GM21723 (cell line): ENCODE results near the gene SLC25A53.
"Not testable (repeated sequence)": the region's sequence is repeated elsewhere in the genome, so short reads cannot be mapped to it uniquely, and the experiment has no call there.

Experiments
- ATAC-seq: cut with Tn5 transposase; IDR thresholded peaks from one replicate; pipeline ENCODE4 v1.9.1; 2021; ENCODE audit warnings: mild to moderate bottlenecking, moderate library complexity; ENCODE audit not compliant: unreplicated experiment

SLC25A53 gene

GRCh38 chrX:104134583-104135261, 22.1 kb downstream of the SLC25A53 start:
- ATAC-seq: no peak

- no peak for ATAC-seq
Measured at GRCh38 chrX:104130808-104131207, 26.0 kb downstream of the SLC25A53 start.

- no peak for ATAC-seq
Measured at GRCh38 chrX:104126856-104127255, 30.0 kb downstream of the SLC25A53 start.

GRCh38 chrX:104122829-104123228, 34.0 kb downstream of the SLC25A53 start:
- peak; percentile 49 for ATAC-seq

- no peak for ATAC-seq
Measured at GRCh38 chrX:104118765-104119164, 38.0 kb downstream of the SLC25A53 start.

- no peak for ATAC-seq
Measured at GRCh38 chrX:104117759-104118158, 39.0 kb downstream of the SLC25A53 start.

- peak; percentile 54 for ATAC-seq
Measured at GRCh38 chrX:104113222-104113965, 43.4 kb downstream of the SLC25A53 start.

GRCh38 chrX:104112326-104112951, 44.4 kb downstream of the SLC25A53 start, which contains the start of gene ZCCHC18:
Gene ZCCHC18 (plus strand): TSS chrX:104112523. CDS start chrX:104114112, 1,589 bp downstream.
- peak; percentile 79 for ATAC-seq

GRCh38 chrX:104110491-104111240, 46.1 kb downstream of the SLC25A53 start:
- not testable (repeated sequence) for ATAC-seq

GRCh38 chrX:104108955-104109354, 47.9 kb downstream of the SLC25A53 start:
- no peak for ATAC-seq

GRCh38 chrX:104105330-104106262, 51.2 kb downstream of the SLC25A53 start:
- ATAC-seq: no peak

GRCh38 chrX:104104676-104105075, 52.1 kb downstream of the SLC25A53 start:
- no peak for ATAC-seq

- ATAC-seq: no peak
Measured at GRCh38 chrX:104098919-104099318, 57.9 kb downstream of the SLC25A53 start.

- peak; percentile 90 for ATAC-seq
Measured at GRCh38 chrX:104098151-104098808, 58.5 kb downstream of the SLC25A53 start.

GRCh38 chrX:104085919-104086318, 70.9 kb downstream of the SLC25A53 start:
- ATAC-seq: no peak

- ATAC-seq: no peak
Measured at GRCh38 chrX:104085477-104085876, 71.3 kb downstream of the SLC25A53 start.

GRCh38 chrX:104084534-104085277, 72.1 kb downstream of the SLC25A53 start:
- ATAC-seq: no peak

- no peak for ATAC-seq
Measured at GRCh38 chrX:104084063-104084462, 72.7 kb downstream of the SLC25A53 start.

GRCh38 chrX:104077854-104078253, 79.0 kb downstream of the SLC25A53 start:
- not testable (repeated sequence) for ATAC-seq
